OCI-LY7 (cell line): ENCODE measurements around the gene FAM187B.

Experiments used
- CTCF ChIP-seq: fragments of 200-600 bp; sonication (generic); conservative IDR thresholded peaks from 2 replicates; pipeline ENCODE4 v1.5.1; 2014; ENCODE audit warnings: mild to moderate bottlenecking, antibody characterized with exemption, low read length, moderate library complexity, mixed read lengths
- EZH2phosphoT487 ChIP-seq: fragments of 200-600 bp; sonication (generic); IDR thresholded peaks from 2 replicates; pipeline ENCODE4 v1.6.1; 2018; ENCODE audit warnings: low read depth, borderline replicate concordance, mild to moderate bottlenecking, mixed run types, antibody characterized with exemption, low read length, moderate library complexity, mixed read lengths

- TF ChIP-seq CTCF (no peak), EZH2phosphoT487 (no peak)
Measured at GRCh38 chr19:35214766-35215422, 13.6 kb downstream of the FAM187B start.
